ENCODE data around the gene RCBTB1.

RCBTB1 gene

GRCh38 chr13:49530457-49530856 is 54.9 kb downstream of the RCBTB1 start:
- DNase-seq (ENCODE audit: low read depth): no peak
- TF ChIP-seq CTCF (conservative IDR thresholded peaks at IDR 0.05; ENCODE audit: low read length): no peak

GRCh38 chr13:49528161-49528560 is 57.2 kb downstream of the RCBTB1 start:
- TF ChIP-seq CTCF (conservative IDR thresholded peaks at IDR 0.05; ENCODE audit: low read length): no peak

More at GRCh38 chr13:49530457-49530856, 54.9 kb downstream of the RCBTB1 start:
- no peak overlapping the region for H3K4me3 ChIP-seq (ENCODE audit: low read length)

GRCh38 chr13:49527123-49527522 is 58.2 kb downstream of the RCBTB1 start:
- peak; percentile 3 for DNase-seq (ENCODE audit: low read depth)

More at GRCh38 chr13:49528161-49528560, 57.2 kb downstream of the RCBTB1 start:
- no peak for DNase-seq (ENCODE audit: low read depth)
- no peak overlapping the region for H3K4me3 ChIP-seq (ENCODE audit: low read length)

GRCh38 chr13:49524740-49525501 is 60.4 kb downstream of the RCBTB1 start:
- no peak overlapping the region for H3K4me3 ChIP-seq (ENCODE audit: low read length)
- DNase-seq (ENCODE audit: low read depth): no peak
- TF ChIP-seq CTCF (conservative IDR thresholded peaks at IDR 0.05; ENCODE audit: low read length): no peak

More at GRCh38 chr13:49527123-49527522, 58.2 kb downstream of the RCBTB1 start:
- no peak overlapping the region for H3K4me3 ChIP-seq (ENCODE audit: low read length)
- no peak for TF ChIP-seq CTCF (conservative IDR thresholded peaks at IDR 0.05; ENCODE audit: low read length)

GRCh38 chr13:49521224-49521623 is 64.1 kb downstream of the RCBTB1 start:
- H3K4me3 ChIP-seq (ENCODE audit: low read length): no peak overlapping the region
- TF ChIP-seq CTCF (conservative IDR thresholded peaks at IDR 0.05; ENCODE audit: low read length): no peak
- no peak for DNase-seq (ENCODE audit: low read depth)

GRCh38 chr13:49517461-49517860 is 67.9 kb downstream of the RCBTB1 start:
- peak; percentile 54 for TF ChIP-seq CTCF (conservative IDR thresholded peaks at IDR 0.05; ENCODE audit: low read length)
- H3K4me3 ChIP-seq (ENCODE audit: low read length): no peak overlapping the region
- DNase-seq (ENCODE audit: low read depth): peak; percentile 26

GRCh38 chr13:49516467-49516866 is 68.9 kb downstream of the RCBTB1 start:
- no peak overlapping the region for H3K4me3 ChIP-seq (ENCODE audit: low read length)
- TF ChIP-seq CTCF (conservative IDR thresholded peaks at IDR 0.05; ENCODE audit: low read length): no peak
- DNase-seq (ENCODE audit: low read depth): no peak

All from AG10803 (cell line).